Vagina (tissue), 2 donors: ENCODE measurements around the gene OR10H3.

Experiments used
- POLR2A ChIP-seq, 2 donors: fragments of 450-650 bp; IDR thresholded peaks; one replicate each; pipeline ENCODE4 v1.6.1; 2017; ENCODE audit warnings: antibody characterized with exemption in 2 of 2, mild to moderate bottlenecking in 2 of 2, moderate library complexity in 2 of 2
- TF ChIP-seq, protein P1 (sequence below), 3 experiments: fragments of 450-650 bp in 2 of 3; fragments of 200-600 bp in 1 of 3; sonication (generic) in 1 of 3; IDR thresholded peaks; one replicate each; pipeline ENCODE4 v1.5.1; 2017 to 2019; ENCODE audit warnings: antibody characterized with exemption in 3 of 3, mild to moderate bottlenecking in 2 of 3, moderate library complexity in 2 of 3

GRCh38 chr19:15717809-15718208 lies 20.0 kb upstream of the OR10H3 start:
- TF ChIP-seq, protein P1, sequence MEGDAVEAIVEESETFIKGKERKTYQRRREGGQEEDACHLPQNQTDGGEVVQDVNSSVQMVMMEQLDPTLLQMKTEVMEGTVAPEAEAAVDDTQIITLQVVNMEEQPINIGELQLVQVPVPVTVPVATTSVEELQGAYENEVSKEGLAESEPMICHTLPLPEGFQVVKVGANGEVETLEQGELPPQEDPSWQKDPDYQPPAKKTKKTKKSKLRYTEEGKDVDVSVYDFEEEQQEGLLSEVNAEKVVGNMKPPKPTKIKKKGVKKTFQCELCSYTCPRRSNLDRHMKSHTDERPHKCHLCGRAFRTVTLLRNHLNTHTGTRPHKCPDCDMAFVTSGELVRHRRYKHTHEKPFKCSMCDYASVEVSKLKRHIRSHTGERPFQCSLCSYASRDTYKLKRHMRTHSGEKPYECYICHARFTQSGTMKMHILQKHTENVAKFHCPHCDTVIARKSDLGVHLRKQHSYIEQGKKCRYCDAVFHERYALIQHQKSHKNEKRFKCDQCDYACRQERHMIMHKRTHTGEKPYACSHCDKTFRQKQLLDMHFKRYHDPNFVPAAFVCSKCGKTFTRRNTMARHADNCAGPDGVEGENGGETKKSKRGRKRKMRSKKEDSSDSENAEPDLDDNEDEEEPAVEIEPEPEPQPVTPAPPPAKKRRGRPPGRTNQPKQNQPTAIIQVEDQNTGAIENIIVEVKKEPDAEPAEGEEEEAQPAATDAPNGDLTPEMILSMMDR (IDR thresholded peaks at IDR 0.05) = no peak
- TF ChIP-seq POLR2A (IDR thresholded peaks at IDR 0.05) = no peak
